ENCODE measurements around the gene TAL1. TPM values are rescaled to one million over a fixed set of nuclear protein-coding genes. Genes with fewer than 3 reads are reported as not detected.

The TAL1 gene
- total and polyA plus RNA-seq, 2 of the 13 experiments (the other 11 are each of a cell fraction or from before 2014, with no cell fraction given) = 0.05 TPM; not detected in 1

GRCh38 chr1:47192458-47193384 is 39.3 kb downstream of the TAL1 start (continued):
- TF ChIP-seq ZFYVE20 (CRISPR knock-in tag; IDR thresholded peaks at IDR 0.05; ENCODE audit: borderline replicate concordance, low read depth) (no peak), PAF1 (CRISPR knock-in tag; IDR thresholded peaks at IDR 0.05) (no peak), JUN (CRISPR knock-in tag; IDR thresholded peaks at IDR 0.05) (no peak), RFX1 (IDR thresholded peaks at IDR 0.05) (peak; percentile 28; the same call in 1 of the 2 replicates), TOPORS (CRISPR knock-in tag; IDR thresholded peaks at IDR 0.05) (no peak), SP1 (IDR thresholded peaks at IDR 0.05) (no peak), SP1 (CRISPR knock-in tag; IDR thresholded peaks at IDR 0.05) (0 out of 2 replicates have a peak, but pooled peaks have one; percentile 21), HOXA3 (CRISPR knock-in tag; IDR thresholded peaks at IDR 0.05) (peak; percentile 43; the same call in 1 of the 2 replicates), ZNF446 (CRISPR knock-in tag; IDR thresholded peaks at IDR 0.05) (no peak), YEATS2 (CRISPR knock-in tag; IDR thresholded peaks at IDR 0.05; ENCODE audit: borderline replicate concordance) (peak; percentile 31; the same call in 1 of the 2 replicates), ELF1 (CRISPR knock-in tag; IDR thresholded peaks at IDR 0.05) (peak; percentile 27), HNF4G (IDR thresholded peaks at IDR 0.05; ENCODE audit: borderline replicate concordance, low read depth, low read length) (peak; percentile 73), HNF4G (CRISPR knock-in tag; IDR thresholded peaks at IDR 0.05; ENCODE audit: borderline replicate concordance, low read depth) (peak; percentile 93), FOXJ3 (CRISPR knock-in tag; IDR thresholded peaks at IDR 0.05; ENCODE audit: borderline replicate concordance) (peak; percentile 72), MAZ (IDR thresholded peaks at IDR 0.05; ENCODE audit: borderline replicate concordance, low read depth, low read length) (0 out of 2 replicates have a peak, but pooled peaks have one; percentile 21), MAZ (CRISPR knock-in tag; IDR thresholded peaks at IDR 0.05; ENCODE audit: low read depth) (peak; percentile 80), KDM6A (CRISPR knock-in tag; IDR thresholded peaks at IDR 0.05; ENCODE audit: low read depth) (peak; percentile 95), SOX5 (CRISPR knock-in tag; IDR thresholded peaks at IDR 0.05; ENCODE audit: borderline replicate concordance) (no peak; the same call in none of the 2 replicates), ZNF761 (CRISPR knock-in tag; conservative IDR thresholded peaks at IDR 0.05) (peak; percentile 64; the same call in 1 of the 2 replicates), SUZ12 (IDR thresholded peaks at IDR 0.05; ENCODE audit: low read depth, low read length) (no peak), TSC22D2 (CRISPR knock-in tag; IDR thresholded peaks at IDR 0.05; ENCODE audit: borderline replicate concordance) (0 out of 2 replicates have a peak, but pooled peaks have one; percentile 24), NFYB (CRISPR knock-in tag; IDR thresholded peaks at IDR 0.05) (no peak), CREB1 (IDR thresholded peaks at IDR 0.05) (no peak), CREB1 (CRISPR knock-in tag; IDR thresholded peaks at IDR 0.05) (peak; percentile 21; the same call in 1 of the 2 replicates), ZNF746 (CRISPR knock-in tag; IDR thresholded peaks at IDR 0.05) (peak; percentile 59), JUND (CRISPR knock-in tag; IDR thresholded peaks at IDR 0.05) (no peak)
- TF ChIP-seq, protein P1, sequence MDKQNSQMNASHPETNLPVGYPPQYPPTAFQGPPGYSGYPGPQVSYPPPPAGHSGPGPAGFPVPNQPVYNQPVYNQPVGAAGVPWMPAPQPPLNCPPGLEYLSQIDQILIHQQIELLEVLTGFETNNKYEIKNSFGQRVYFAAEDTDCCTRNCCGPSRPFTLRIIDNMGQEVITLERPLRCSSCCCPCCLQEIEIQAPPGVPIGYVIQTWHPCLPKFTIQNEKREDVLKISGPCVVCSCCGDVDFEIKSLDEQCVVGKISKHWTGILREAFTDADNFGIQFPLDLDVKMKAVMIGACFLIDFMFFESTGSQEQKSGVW (CRISPR knock-in tag; IDR thresholded peaks at IDR 0.05; ENCODE audit: borderline replicate concordance) = no peak
- TF ChIP-seq, protein P2, sequence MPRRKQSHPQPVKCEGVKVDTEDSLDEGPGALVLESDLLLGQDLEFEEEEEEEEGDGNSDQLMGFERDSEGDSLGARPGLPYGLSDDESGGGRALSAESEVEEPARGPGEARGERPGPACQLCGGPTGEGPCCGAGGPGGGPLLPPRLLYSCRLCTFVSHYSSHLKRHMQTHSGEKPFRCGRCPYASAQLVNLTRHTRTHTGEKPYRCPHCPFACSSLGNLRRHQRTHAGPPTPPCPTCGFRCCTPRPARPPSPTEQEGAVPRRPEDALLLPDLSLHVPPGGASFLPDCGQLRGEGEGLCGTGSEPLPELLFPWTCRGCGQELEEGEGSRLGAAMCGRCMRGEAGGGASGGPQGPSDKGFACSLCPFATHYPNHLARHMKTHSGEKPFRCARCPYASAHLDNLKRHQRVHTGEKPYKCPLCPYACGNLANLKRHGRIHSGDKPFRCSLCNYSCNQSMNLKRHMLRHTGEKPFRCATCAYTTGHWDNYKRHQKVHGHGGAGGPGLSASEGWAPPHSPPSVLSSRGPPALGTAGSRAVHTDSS (CRISPR knock-in tag; conservative IDR thresholded peaks at IDR 0.05) = no peak
- TF ChIP-seq, protein P3, sequence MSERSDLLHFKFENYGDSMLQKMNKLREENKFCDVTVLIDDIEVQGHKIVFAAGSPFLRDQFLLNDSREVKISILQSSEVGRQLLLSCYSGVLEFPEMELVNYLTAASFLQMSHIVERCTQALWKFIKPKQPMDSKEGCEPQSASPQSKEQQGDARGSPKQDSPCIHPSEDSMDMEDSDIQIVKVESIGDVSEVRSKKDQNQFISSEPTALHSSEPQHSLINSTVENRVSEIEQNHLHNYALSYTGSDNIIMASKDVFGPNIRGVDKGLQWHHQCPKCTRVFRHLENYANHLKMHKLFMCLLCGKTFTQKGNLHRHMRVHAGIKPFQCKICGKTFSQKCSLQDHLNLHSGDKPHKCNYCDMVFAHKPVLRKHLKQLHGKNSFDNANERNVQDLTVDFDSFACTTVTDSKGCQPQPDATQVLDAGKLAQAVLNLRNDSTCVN (CRISPR knock-in tag; IDR thresholded peaks at IDR 0.05; ENCODE audit: borderline replicate concordance) = peak; percentile 24; the same call in 1 of the 2 replicates
